WTC11 (cell line): ENCODE results near the gene TMTC2. TPM values are rescaled to one million over a fixed set of nuclear protein-coding genes. Genes with fewer than 3 reads are reported as not detected.

ENCODE experiments used
- ATAC-seq: fragments of 200-7000 bp; cut with Tn5 transposase; 2 replicates; pipeline ENCODE4 v1.10.0; 2021; ENCODE audit warnings: mild to moderate bottlenecking, moderate library complexity
- CTCF ChIA-PET: fragments of 300-600 bp; sonication (Branson Sonifier 250); formaldehyde crosslinking; loops from one replicate; lab custom pipeline; 2021; ENCODE audit warnings: antibody characterized with exemption; lab: Charles Lee
- POLR2A ChIA-PET: fragments of 350-600 bp; sonication (Branson Sonifier 250); formaldehyde crosslinking; loops from one replicate; lab custom pipeline; 2021; ENCODE audit warnings: antibody characterized with exemption; lab: Charles Lee
- DNase-seq: peaks from one replicate; pipeline ENCODE4 v3.0.0; 2021; ENCODE audit warnings: low spot score
- H3K27ac Mint-ChIP-seq: 2 replicates; pipeline ENCODE4 v1.8.0; 2021; ENCODE audit warnings: mixed read lengths
- H3K27me3 Mint-ChIP-seq: 2 replicates; pipeline ENCODE4 v1.8.0; 2021; ENCODE audit warnings: low read depth, mild to moderate bottlenecking, moderate library complexity, mixed read lengths
- H3K36me3 Mint-ChIP-seq: 2 replicates; pipeline ENCODE4 v1.8.0; 2021; ENCODE audit warnings: mixed read lengths
- H3K4me1 Mint-ChIP-seq: 2 replicates; pipeline ENCODE4 v1.8.0; 2022; ENCODE audit warnings: mixed read lengths
- H3K4me3 Mint-ChIP-seq: 2 replicates; pipeline ENCODE4 v1.8.0; 2021; ENCODE audit warnings: mild to moderate bottlenecking, moderate library complexity, mixed read lengths
- H3K9me3 Mint-ChIP-seq: 2 replicates; pipeline ENCODE4 v1.8.0; 2021; ENCODE audit warnings: mixed read lengths
- ATF2 ChIP-seq: sonication (generic); formaldehyde crosslinking; IDR thresholded peaks from 2 replicates; pipeline ENCODE4 v1.8.1; 2022; ENCODE audit warnings: low read depth, missing genetic modification reagents, borderline replicate concordance
- ATF6 ChIP-seq: sonication (generic); formaldehyde crosslinking; IDR thresholded peaks from 2 replicates; pipeline ENCODE4 v1.8.1; 2023; ENCODE audit warnings: mild to moderate bottlenecking, missing genetic modification reagents
- CREB1 ChIP-seq: sonication (generic); formaldehyde crosslinking; IDR thresholded peaks from 2 replicates; pipeline ENCODE4 v1.8.0; 2023; ENCODE audit warnings: mild to moderate bottlenecking, missing genetic modification reagents
- E2F4 ChIP-seq: sonication (generic); formaldehyde crosslinking; IDR thresholded peaks from 2 replicates; pipeline ENCODE4 v1.8.1; 2022; ENCODE audit warnings: low read depth, mild to moderate bottlenecking, moderate library complexity, missing genetic modification reagents, borderline replicate concordance
- GABPB1 ChIP-seq: sonication (generic); formaldehyde crosslinking; IDR thresholded peaks from 2 replicates; pipeline ENCODE4 v1.8.1; 2023; ENCODE audit warnings: mild to moderate bottlenecking, missing genetic modification reagents
- GRHL2 ChIP-seq: fragments of 250-450 bp; sonication (Bioruptor Pico); IDR thresholded peaks from 2 replicates; pipeline ENCODE4 v1.8.0; 2022; ENCODE audit warnings: mild to moderate bottlenecking, moderate library complexity; ENCODE audit not compliant: insufficient replicate concordance, severe bottlenecking
- GTF2I ChIP-seq: fragments of 250-450 bp; sonication (Bioruptor Pico); conservative IDR thresholded peaks from 2 replicates; pipeline ENCODE4 v1.4.0; 2021; ENCODE audit warnings: mild to moderate bottlenecking
- JAZF1 ChIP-seq: fragments of 250-450 bp; sonication (Bioruptor Pico); IDR thresholded peaks from 2 replicates; pipeline ENCODE4 v1.9.0; 2021; ENCODE audit warnings: moderate library complexity, mild to moderate bottlenecking, inconsistent platforms
- MYBL2 ChIP-seq: sonication (generic); formaldehyde crosslinking; IDR thresholded peaks from 2 replicates; pipeline ENCODE4 v1.8.1; 2023; ENCODE audit warnings: mild to moderate bottlenecking, moderate library complexity, missing genetic modification reagents
- NFE2L1 ChIP-seq: sonication (generic); formaldehyde crosslinking; IDR thresholded peaks from 2 replicates; pipeline ENCODE4 v1.8.1; 2023; ENCODE audit warnings: missing genetic modification reagents
- NFYB ChIP-seq: sonication (generic); formaldehyde crosslinking; conservative IDR thresholded peaks from 2 replicates; pipeline ENCODE4 v1.8.0; 2022; ENCODE audit warnings: low read depth, missing genetic modification reagents
- OVOL2 ChIP-seq: fragments of 250-450 bp; sonication (Bioruptor Pico); IDR thresholded peaks from 2 replicates; pipeline ENCODE4 v1.9.0; 2021; ENCODE audit warnings: mild to moderate bottlenecking, borderline replicate concordance
- PRDM15 ChIP-seq: sonication (generic); formaldehyde crosslinking; IDR thresholded peaks from 2 replicates; pipeline ENCODE4 v1.8.0; 2022; ENCODE audit warnings: missing genetic modification reagents
- PREB ChIP-seq: sonication (generic); formaldehyde crosslinking; IDR thresholded peaks from 2 replicates; pipeline ENCODE4 v1.8.1; 2022; ENCODE audit warnings: mild to moderate bottlenecking, missing genetic modification reagents, moderate library complexity, borderline replicate concordance
- SMAD4 ChIP-seq: sonication (generic); formaldehyde crosslinking; IDR thresholded peaks from 2 replicates; pipeline ENCODE4 v1.8.0; 2022; ENCODE audit warnings: mild to moderate bottlenecking, missing genetic modification reagents
- SP1 ChIP-seq: sonication (generic); formaldehyde crosslinking; conservative IDR thresholded peaks from 2 replicates; pipeline ENCODE4 v1.8.1; 2022; ENCODE audit warnings: missing genetic modification reagents
- TP53 ChIP-seq: sonication (generic); formaldehyde crosslinking; IDR thresholded peaks from 2 replicates; pipeline ENCODE4 v1.8.1; 2023; ENCODE audit warnings: mild to moderate bottlenecking, missing genetic modification reagents
- ZBTB21 ChIP-seq: sonication (generic); formaldehyde crosslinking; IDR thresholded peaks from 2 replicates; pipeline ENCODE4 v1.8.1; 2023; ENCODE audit warnings: mild to moderate bottlenecking, missing genetic modification reagents, borderline replicate concordance
- ZNF281 ChIP-seq: sonication (generic); formaldehyde crosslinking; IDR thresholded peaks from 2 replicates; pipeline ENCODE4 v1.8.0; 2023; ENCODE audit warnings: mild to moderate bottlenecking, missing genetic modification reagents
- ZNF317 ChIP-seq: sonication (generic); formaldehyde crosslinking; IDR thresholded peaks from 2 replicates; pipeline ENCODE4 v1.8.1; 2023; ENCODE audit warnings: low read depth, mild to moderate bottlenecking, moderate library complexity, missing genetic modification reagents, borderline replicate concordance
- ZNF512 ChIP-seq: sonication (generic); formaldehyde crosslinking; IDR thresholded peaks from 2 replicates; pipeline ENCODE4 v1.8.1; 2022; ENCODE audit warnings: missing genetic modification reagents, borderline replicate concordance
- ZNF671 ChIP-seq: fragments of 250-450 bp; sonication (Bioruptor Pico); IDR thresholded peaks from 2 replicates; pipeline ENCODE4 v1.8.0; 2021; ENCODE audit warnings: mild to moderate bottlenecking
- total RNA-seq: library from RNA; stranded (reverse); gene quantifications from 3 replicates; pipeline ENCODE4 v1.2.3, GENCODE V29; 2021

TMTC2 gene
- total RNA-seq, 1 experiment from 2014 or later, result 6.4 TPM

- no peaks in the 10 kb centered on the region for H3K36me3 Mint-ChIP-seq
- ATAC-seq, result no peak
- POLR2A ChIA-PET, result no interaction called here
- no peak overlapping the region for H3K27ac Mint-ChIP-seq
- no peak for TF ChIP-seq MYBL2
- no peak for TF ChIP-seq NFE2L1
- no peak for TF ChIP-seq NFYB
- TF ChIP-seq ATF2 (CRISPR knock-in tag), result no peak
- no peak for TF ChIP-seq GTF2I
- no peak for TF ChIP-seq ZBTB21
- TF ChIP-seq E2F4 (CRISPR knock-in tag), result no peak
- TF ChIP-seq SMAD4 (CRISPR knock-in tag), result no peak
- no peak for TF ChIP-seq ZNF512 (CRISPR knock-in tag)
- no peak for TF ChIP-seq GABPB1 (CRISPR knock-in tag)
- no peak for TF ChIP-seq ATF6 (CRISPR knock-in tag)
- TF ChIP-seq, all 79 proteins: peak for 0
- CTCF ChIA-PET, result no interaction called here
- 0 out of 2 replicates have a peak, but pooled peaks cover 3% of the 10 kb centered on the region for H3K9me3 Mint-ChIP-seq
- peaks cover 44% of the 10 kb centered on the region for H3K4me1 Mint-ChIP-seq
- no peak for DNase-seq
- H3K4me3 Mint-ChIP-seq, result no peak overlapping the region
- H3K27me3 Mint-ChIP-seq, result no peaks in the 10 kb centered on the region
Observed at GRCh38 chr12:82780517-82780916, 93.8 kb downstream of the TMTC2 start.

- CTCF ChIA-PET, result no interaction called here
- POLR2A ChIA-PET, result no interaction called here
- TF ChIP-seq OVOL2 (CRISPR knock-in tag) (no peak), GRHL2 (CRISPR knock-in tag) (no peak), ZNF281 (no peak), CREB1 (CRISPR knock-in tag) (no peak), TP53 (CRISPR knock-in tag) (no peak), PRDM15 (CRISPR knock-in tag) (no peak), GABPB1 (CRISPR knock-in tag) (no peak), PREB (CRISPR knock-in tag) (no peak), SP1 (CRISPR knock-in tag) (no peak), ZNF317 (CRISPR knock-in tag) (no peak), ZNF671 (CRISPR knock-in tag) (no peak), JAZF1 (no peak)
Observed at GRCh38 chr12:82781309-82781997, 94.7 kb downstream of the TMTC2 start.

More at GRCh38 chr12:82781309-82781997, 94.7 kb downstream of the TMTC2 start:
- Mint-ChIP-seq H3K4me1 (peaks cover 50% of the 10 kb centered on the region), H3K27me3 (no peaks in the 10 kb centered on the region), H3K36me3 (no peaks in the 10 kb centered on the region), H3K9me3 (0 out of 2 replicates have a peak, but pooled peaks cover 3% of the 10 kb centered on the region), H3K27ac (no peak overlapping the region), H3K4me3 (no peak overlapping the region)
- DNase-seq, result no peak
- peak; percentile 93 for ATAC-seq
